Right lobe of liver (tissue), 4 donors: ENCODE measurements around the gene OR52K1.

Experiments
- CTCF ChIP-seq, 4 donors: fragments of 200-600 bp in 3 of 4; fragments of 450-650 bp in 1 of 4; IDR thresholded peaks; one replicate each; pipeline versions ENCODE4 v1.5.1 to v1.8.0; 2016 to 2022; ENCODE audit warnings: antibody characterized with exemption in 4 of 4, mild to moderate bottlenecking in 2 of 4
- POLR2A ChIP-seq: fragments of 450-650 bp; IDR thresholded peaks from one replicate; pipeline ENCODE4 v1.6.1; 2017; ENCODE audit warnings: antibody characterized with exemption, mild to moderate bottlenecking
- donor health status: DM: no; HTN: no; CAD: no.
- donor health status: DM: no; HTN: no; CAD: no.
- donor health status: DM: no; HTN: yes; CAD: no.

- TF ChIP-seq POLR2A (no peak), CTCF (IDR thresholded peaks at IDR 0.05) (no peak)
Observed at GRCh38 chr11:4495986-4496385, 13.5 kb downstream of the OR52K1 start.
